MCF 10A (cell line): ENCODE results near the gene REPS2. TPM values are rescaled to one million over a fixed set of nuclear protein-coding genes. Genes with fewer than 3 reads are reported as not detected.

Source experiments
- BruUV-seq: library from RNA; stranded (reverse); fragments of 400-500 nt; replicated peaks from 2 replicates; lab custom pipeline; 2021; lab: Mats Ljungman, UMichigan
- CTCF ChIA-PET: fragments of 300-600 bp; sonication (Branson Sonifier 250); formaldehyde crosslinking; extraction: SDS; loops from one replicate; lab custom pipeline; 2021; ENCODE audit warnings: antibody characterized with exemption, inconsistent platforms; lab: Yijun Ruan, JAX
- POLR2A ChIA-PET: fragments of 300-600, 350-650 bp; sonication (Branson Sonifier 250); formaldehyde crosslinking; extraction: SDS; loops from one replicate; lab custom pipeline; 2020; ENCODE audit warnings: antibody characterized with exemption, inconsistent platforms; lab: Yijun Ruan, JAX
- DNase-seq: peaks from one replicate; pipeline ENCODE4 v3.0.0-alpha.2; 2018; ENCODE audit not compliant: unreplicated experiment
- H3K27ac Mint-ChIP-seq: one replicate; pipeline ENCODE4 v1.8.0; 2022; ENCODE audit warnings: mild to moderate bottlenecking, low read depth, mixed read lengths; ENCODE audit not compliant: unreplicated experiment
- H3K27me3 Mint-ChIP-seq: one replicate; pipeline ENCODE4 v1.8.0; 2022; ENCODE audit warnings: mixed read lengths; ENCODE audit not compliant: insufficient read depth, unreplicated experiment
- H3K36me3 Mint-ChIP-seq: one replicate; pipeline ENCODE4 v1.8.0; 2022; ENCODE audit warnings: mild to moderate bottlenecking, moderate library complexity, mixed read lengths; ENCODE audit not compliant: insufficient read depth, unreplicated experiment
- H3K4me1 Mint-ChIP-seq: one replicate; pipeline ENCODE4 v1.8.0; 2022; ENCODE audit warnings: mixed read lengths; ENCODE audit not compliant: insufficient read depth, unreplicated experiment
- H3K4me3 Mint-ChIP-seq: one replicate; pipeline ENCODE4 v1.8.0; 2022; ENCODE audit warnings: mild to moderate bottlenecking, moderate library complexity, mixed read lengths; ENCODE audit not compliant: unreplicated experiment
- H3K9me3 Mint-ChIP-seq: one replicate; pipeline ENCODE4 v1.8.0; 2022; ENCODE audit warnings: mixed read lengths; ENCODE audit not compliant: unreplicated experiment
- intact Hi-C: fragments of 100-400 bp; cut with micrococcal nuclease; formaldehyde crosslinking; loops from 2 replicates; pipeline ENCODE4 v1.14.1; 2022
- total RNA-seq: library from RNA; stranded (reverse); gene quantifications from 2 replicates; pipeline ENCODE4 v1.2.3, GENCODE V29; 2022
- TF ChIP-seq, protein P1 (sequence below): fragments of 200-600 bp; IDR thresholded peaks from one replicate; pipeline ENCODE4 v1.8.0; 2022; ENCODE audit warnings: antibody characterized with exemption, mild to moderate bottlenecking; ENCODE audit not compliant: unreplicated experiment

The REPS2 gene
- total RNA-seq, 1 experiment from 2014 or later: 8.1 TPM

DNA sequence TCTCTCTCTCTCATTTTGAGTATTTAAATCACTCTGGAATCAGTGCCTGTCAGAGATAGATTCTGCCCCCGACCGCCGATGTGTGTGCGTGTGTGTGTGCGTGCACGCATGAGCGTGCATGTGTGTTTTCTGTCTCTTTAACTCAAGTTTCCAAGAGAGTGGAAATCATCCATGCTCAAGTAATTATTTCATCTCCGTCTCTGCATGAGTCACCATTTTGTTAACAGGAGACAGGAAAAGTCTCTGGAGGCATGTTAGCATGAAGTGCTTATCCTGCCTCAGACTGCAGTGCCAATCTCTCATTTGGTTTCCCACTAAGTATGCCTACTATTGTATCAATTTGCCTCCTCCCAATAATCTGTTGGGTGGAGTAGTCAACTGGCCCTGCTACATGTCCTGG is 245.6 kb downstream of the REPS2 start:
- ChIA-PET CTCF (no interaction called here), POLR2A (no interaction called here)
- Mint-ChIP-seq H3K9me3 (peaks cover 8% of the 10 kb centered on the region), H3K4me1 (no peaks in the 10 kb centered on the region), H3K4me3 (no peak overlapping the region), H3K36me3 (no peaks in the 10 kb centered on the region), H3K27me3 (peaks cover 63% of the 10 kb centered on the region), H3K27ac (no peak overlapping the region)
- TF ChIP-seq, protein P1, sequence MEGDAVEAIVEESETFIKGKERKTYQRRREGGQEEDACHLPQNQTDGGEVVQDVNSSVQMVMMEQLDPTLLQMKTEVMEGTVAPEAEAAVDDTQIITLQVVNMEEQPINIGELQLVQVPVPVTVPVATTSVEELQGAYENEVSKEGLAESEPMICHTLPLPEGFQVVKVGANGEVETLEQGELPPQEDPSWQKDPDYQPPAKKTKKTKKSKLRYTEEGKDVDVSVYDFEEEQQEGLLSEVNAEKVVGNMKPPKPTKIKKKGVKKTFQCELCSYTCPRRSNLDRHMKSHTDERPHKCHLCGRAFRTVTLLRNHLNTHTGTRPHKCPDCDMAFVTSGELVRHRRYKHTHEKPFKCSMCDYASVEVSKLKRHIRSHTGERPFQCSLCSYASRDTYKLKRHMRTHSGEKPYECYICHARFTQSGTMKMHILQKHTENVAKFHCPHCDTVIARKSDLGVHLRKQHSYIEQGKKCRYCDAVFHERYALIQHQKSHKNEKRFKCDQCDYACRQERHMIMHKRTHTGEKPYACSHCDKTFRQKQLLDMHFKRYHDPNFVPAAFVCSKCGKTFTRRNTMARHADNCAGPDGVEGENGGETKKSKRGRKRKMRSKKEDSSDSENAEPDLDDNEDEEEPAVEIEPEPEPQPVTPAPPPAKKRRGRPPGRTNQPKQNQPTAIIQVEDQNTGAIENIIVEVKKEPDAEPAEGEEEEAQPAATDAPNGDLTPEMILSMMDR: no peak
- no TSS peak for BruUV-seq
- DNase-seq: no peak
- intact Hi-C loops: no loop called here

Other genes with a start within 250 kb of the REPS2 start
- gene CTPS2, start 234.0 kb upstream of the REPS2 start, total RNA-seq: 5.3 and 5.5 TPM in 2 replicates
- gene SYAP1, start 227.0 kb upstream of the REPS2 start, total RNA-seq: 37.0 and 40.0 TPM in 2 replicates
- 32.4 and 43.2 TPM in 2 replicates for gene TXLNG, start 160.2 kb upstream of the REPS2 start, total RNA-seq
- gene RBBP7, start 76.3 kb upstream of the REPS2 start, total RNA-seq: 81.9 and 95.2 TPM in 2 replicates